Astrocyte of the cerebellum (primary cell): ENCODE data around the gene NCCRP1.

Experiments used
- DNase-seq: peaks from one replicate; pipeline ENCODE4 v3.0.0-alpha.2; 2011; ENCODE audit warnings: low read depth
- H3K4me3 ChIP-seq: 2 replicates; pipeline ENCODE4 v1.5.1; 2011; ENCODE audit warnings: mild to moderate bottlenecking, low read depth, low read length, moderate library complexity
- CTCF ChIP-seq: IDR thresholded peaks from 2 replicates; pipeline ENCODE4 v1.5.1; 2012; ENCODE audit warnings: low read length, low read depth, moderate library complexity, mild to moderate bottlenecking; ENCODE audit errors: missing control alignments
- in situ Hi-C: cut with HindIII; loops from 2 replicates; pipeline ENCODE4 v1.10.0; 2017; ENCODE audit warnings: low sequenced_read_pairs

Gene NCCRP1

GRCh38 chr19:39154100-39154628, 42.6 kb upstream of the NCCRP1 start:
- in situ Hi-C loops, result no loop called here

GRCh38 chr19:39154629-39155100, 42.1 kb upstream of the NCCRP1 start:
- no peak for DNase-seq
- in situ Hi-C loops, result no loop called here
- H3K4me3 ChIP-seq, result no peak overlapping the region
- no peak for TF ChIP-seq CTCF

More at GRCh38 chr19:39154100-39154628, 42.6 kb upstream of the NCCRP1 start:
- no peak for TF ChIP-seq CTCF
- H3K4me3 ChIP-seq, result no peak overlapping the region
- no peak for DNase-seq

GRCh38 chr19:39155114-39155700, 41.6 kb upstream of the NCCRP1 start:
- no peak for TF ChIP-seq CTCF
- in situ Hi-C loops, result no loop called here
- no peak overlapping the region for H3K4me3 ChIP-seq
- DNase-seq, result no peak

GRCh38 chr19:39155741-39156140, 41.0 kb upstream of the NCCRP1 start:
- no peak for TF ChIP-seq CTCF
- in situ Hi-C loops, result no loop called here
- DNase-seq, result no peak
- no peak overlapping the region for H3K4me3 ChIP-seq

- DNase-seq, result no peak
- TF ChIP-seq CTCF, result no peak
- in situ Hi-C loops, result no loop called here
- H3K4me3 ChIP-seq, result no peak overlapping the region
Observed at GRCh38 chr19:39156326-39157230, 40.2 kb upstream of the NCCRP1 start.

- DNase-seq, result no peak
- no peak for TF ChIP-seq CTCF
- in situ Hi-C loops, result no loop called here
- no peak overlapping the region for H3K4me3 ChIP-seq
Observed at GRCh38 chr19:39157275-39157996, 39.3 kb upstream of the NCCRP1 start.
